ENCODE measurements around the gene AGO3. TPM values are rescaled to one million over a fixed set of nuclear protein-coding genes. Genes with fewer than 3 reads are reported as not detected.

AGO3 gene
- total and polyA plus RNA-seq, 2 donors (not counting 3 experiments of a cell fraction or from before 2014, with no cell fraction given): 10.4 to 21.1 TPM

DNA sequence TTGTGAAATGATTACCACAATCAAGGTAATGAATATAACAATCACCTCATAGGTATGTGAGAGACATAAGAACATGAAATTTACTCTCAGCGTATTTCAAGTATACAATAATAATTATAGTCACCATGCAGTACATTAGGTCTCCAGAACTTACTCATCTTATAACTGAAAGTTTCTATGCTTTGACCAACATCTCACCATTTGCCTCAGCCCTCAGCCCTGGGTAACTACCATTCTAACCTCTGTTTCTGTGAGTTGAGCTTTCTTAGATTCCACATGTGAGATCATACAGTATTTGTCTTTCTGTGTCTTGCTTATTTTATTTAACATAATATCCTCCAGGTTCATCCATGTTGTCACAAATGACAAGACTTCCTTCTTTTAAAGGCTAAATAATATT lies 57.3 kb downstream of the AGO3 start:
- no peaks in the 10 kb centered on the region for H4K20me1 ChIP-seq (replicated peaks; ENCODE audit: control insufficient read depth, extremely low read depth, insufficient read depth, low read length)
- POLR2A ChIA-PET: no interaction called here
- no peaks in the 10 kb centered on the region for H3K9me3 ChIP-seq (replicated peaks; ENCODE audit: control insufficient read depth, insufficient read depth, low read length)
- no peak overlapping the region for H3K27ac ChIP-seq (ENCODE audit: insufficient read depth, low read depth, low read length)
- H3K9ac ChIP-seq (replicated peaks; ENCODE audit: extremely low read depth, insufficient read depth, low read length): no peak overlapping the region
- H3K27me3 ChIP-seq (ENCODE audit: control insufficient read depth in 2 of 2, insufficient read depth in 2 of 2, low read length in 2 of 2): no peaks in the 10 kb centered on the region
- no peak overlapping the region for H3K4me3 ChIP-seq (replicated peaks in 1 of 3; ENCODE audit: insufficient read depth in 1 of 3, low read depth in 1 of 3, low read length in 3 of 3)
- no peaks in the 10 kb centered on the region for H3K79me2 ChIP-seq (ENCODE audit: control insufficient read depth, insufficient read depth, low read length)
- BruUV-seq (replicated peaks): no TSS peak
- TF ChIP-seq MYC (IDR thresholded peaks at IDR 0.05; ENCODE audit: low read depth, low read length) (no peak), JUN (IDR thresholded peaks at IDR 0.05; ENCODE audit: borderline replicate concordance, insufficient read depth, insufficient read length, low read depth) (no peak), EZH2 (IDR thresholded peaks at IDR 0.05; ENCODE audit: borderline replicate concordance, low read depth, low read length, severe bottlenecking) (no peak), POLR2AphosphoS5 (IDR thresholded peaks at IDR 0.05; ENCODE audit: insufficient read depth, low read depth, low read length) (no peak)
- TF ChIP-seq, protein P1, sequence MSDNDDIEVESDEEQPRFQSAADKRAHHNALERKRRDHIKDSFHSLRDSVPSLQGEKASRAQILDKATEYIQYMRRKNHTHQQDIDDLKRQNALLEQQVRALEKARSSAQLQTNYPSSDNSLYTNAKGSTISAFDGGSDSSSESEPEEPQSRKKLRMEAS (IDR thresholded peaks at IDR 0.05; ENCODE audit: insufficient read depth, insufficient read length): no peak
- H3K36me3 ChIP-seq (ENCODE audit: control insufficient read depth in 2 of 2, extremely low read depth in 1 of 2, insufficient read depth in 2 of 2, low read length in 2 of 2): no peaks in the 10 kb centered on the region
- FAIRE-seq (no peak), DNase-seq (ENCODE audit: low read depth, low spot score) (no peak)
- H3K4me2 ChIP-seq (ENCODE audit: insufficient read depth, low read length): no peak overlapping the region
- CTCF ChIA-PET: no interaction called here
- dilution Hi-C loops (cut with MboI; ENCODE audit: extremely low pct_ligation_motif_present, low sequenced_read_pairs): no loop called here
- no peak overlapping the region for H2AFZ ChIP-seq (ENCODE audit: low read depth, low read length)
- H3K4me1 ChIP-seq (ENCODE audit: control insufficient read depth, extremely low read depth, insufficient read depth, low read length): no peaks in the 10 kb centered on the region
- intact Hi-C loops (cut with micrococcal nuclease): no loop called here
- no peaks in the 10 kb centered on the region for H3K9me1 ChIP-seq (replicated peaks; ENCODE audit: control insufficient read depth, extremely low read depth, insufficient read depth, low read length)

DNA sequence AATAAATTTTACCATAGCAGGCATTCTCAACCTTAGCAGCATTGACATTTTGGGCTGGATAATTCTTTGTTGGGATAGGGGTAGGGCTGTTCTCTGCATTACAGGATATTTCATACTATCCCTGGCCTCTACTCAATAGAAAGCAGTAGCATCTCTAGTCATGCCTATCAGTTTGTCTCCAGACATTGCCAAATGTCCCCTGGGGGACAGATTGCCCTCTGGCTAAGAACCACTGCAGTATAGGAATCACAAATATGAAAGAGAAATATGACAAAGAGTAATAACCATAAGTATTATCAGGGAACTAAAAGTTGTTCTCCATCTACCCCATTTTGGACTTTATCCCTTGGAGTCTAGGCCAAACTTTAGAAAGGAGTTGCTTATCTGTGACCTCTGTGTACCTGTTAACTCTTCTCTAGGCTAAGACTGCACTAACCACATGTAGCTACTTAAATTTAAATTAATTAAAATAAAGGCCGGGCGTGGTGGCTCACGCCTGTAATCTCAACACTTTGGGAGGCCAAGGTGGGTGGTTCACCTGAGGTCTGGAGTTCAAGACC lies 76.1 kb downstream of the AGO3 start:
- CTCF ChIA-PET: interaction anchor here (0.8 to 1.2 kb wide), 3 partner anchors 17 to 124 kb away, joined by 3 read pairs; partner anchors contain the start of gene AGO1
- POLR2A ChIA-PET: no interaction called here
- intact Hi-C loops (cut with micrococcal nuclease) (no loop called here), dilution Hi-C loops (cut with MboI; ENCODE audit: extremely low pct_ligation_motif_present, low sequenced_read_pairs) (no loop called here)
- no peak overlapping the region for H3K4me2 ChIP-seq (ENCODE audit: insufficient read depth, low read length)
- no peaks in the 10 kb centered on the region for H3K27me3 ChIP-seq (ENCODE audit: control insufficient read depth in 2 of 2, insufficient read depth in 2 of 2, low read length in 2 of 2)
- no TSS peak for BruUV-seq (replicated peaks)
- peaks cover 17% of the 10 kb centered on the region for H3K4me1 ChIP-seq (ENCODE audit: control insufficient read depth, extremely low read depth, insufficient read depth, low read length)
- TF ChIP-seq POLR2AphosphoS5 (IDR thresholded peaks at IDR 0.05; ENCODE audit: insufficient read depth, low read depth, low read length) (no peak), EZH2 (IDR thresholded peaks at IDR 0.05; ENCODE audit: borderline replicate concordance, low read depth, low read length, severe bottlenecking) (no peak)
- DNase-seq (ENCODE audit: low read depth, low spot score): no peak
- H3K9ac ChIP-seq (replicated peaks; ENCODE audit: extremely low read depth, insufficient read depth, low read length): no peak overlapping the region
- H3K9me1 ChIP-seq (replicated peaks; ENCODE audit: control insufficient read depth, extremely low read depth, insufficient read depth, low read length): no peaks in the 10 kb centered on the region
- no peaks in the 10 kb centered on the region for H3K36me3 ChIP-seq (ENCODE audit: control insufficient read depth in 2 of 2, extremely low read depth in 1 of 2, insufficient read depth in 2 of 2, low read length in 2 of 2)
- no peaks in the 10 kb centered on the region for H3K9me3 ChIP-seq (replicated peaks; ENCODE audit: control insufficient read depth, insufficient read depth, low read length)
- no peak overlapping the region for H3K4me3 ChIP-seq (replicated peaks in 1 of 3; ENCODE audit: insufficient read depth in 1 of 3, low read depth in 1 of 3, low read length in 3 of 3)
- H2AFZ ChIP-seq (ENCODE audit: low read depth, low read length): no peak overlapping the region
- no peaks in the 10 kb centered on the region for H4K20me1 ChIP-seq (replicated peaks; ENCODE audit: control insufficient read depth, extremely low read depth, insufficient read depth, low read length)
- H3K79me2 ChIP-seq (ENCODE audit: control insufficient read depth, insufficient read depth, low read length): no peaks in the 10 kb centered on the region
- H3K27ac ChIP-seq (ENCODE audit: insufficient read depth, low read depth, low read length): no peak overlapping the region
- no peak for FAIRE-seq

Measured in endothelial cell of umbilical vein (primary cell).